ENCODE results near the gene LPP.

Gene LPP

DNA sequence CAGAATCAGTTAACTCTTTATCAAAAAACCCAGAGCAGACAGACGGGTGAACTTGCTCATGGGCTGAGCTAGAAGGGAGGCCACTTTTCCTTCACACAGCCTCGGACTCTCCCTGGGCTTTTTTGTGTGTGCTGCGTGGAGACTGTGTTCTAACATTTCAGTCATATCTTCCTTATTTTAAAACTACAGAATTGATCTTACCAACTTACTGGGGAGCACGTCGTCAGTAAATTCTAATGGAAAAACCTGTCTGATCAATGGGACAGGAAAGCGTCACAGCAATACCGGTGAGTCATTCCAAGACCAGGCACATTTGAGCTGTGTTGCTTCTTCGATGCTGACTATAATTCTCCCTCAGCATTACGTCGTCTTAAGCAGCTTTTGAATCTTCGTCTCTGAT lies 145.1 kb downstream of the LPP start:
- DNase-seq (ENCODE audit: low spot score) = no peak

DNA sequence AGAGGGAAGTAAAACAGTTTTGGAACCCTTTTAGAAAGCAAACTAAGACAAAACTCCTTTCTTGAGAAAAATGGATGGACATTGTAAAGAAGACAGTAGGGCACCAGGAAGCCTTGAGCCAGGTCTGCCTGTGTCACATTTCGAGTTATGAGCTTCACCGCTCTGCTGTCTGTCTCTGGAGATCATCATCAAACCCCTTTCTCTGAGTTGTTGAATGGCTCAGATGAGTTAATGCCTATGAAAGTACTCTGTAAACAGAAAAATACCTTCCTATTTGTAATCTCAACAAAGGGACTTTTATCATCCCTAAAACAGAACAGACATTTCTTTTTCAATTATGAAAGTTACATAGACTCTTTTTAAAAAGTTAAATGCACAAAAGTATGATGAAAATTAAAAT lies 145.8 kb downstream of the LPP start:
- DNase-seq (ENCODE audit: low spot score) = no peak

DNA sequence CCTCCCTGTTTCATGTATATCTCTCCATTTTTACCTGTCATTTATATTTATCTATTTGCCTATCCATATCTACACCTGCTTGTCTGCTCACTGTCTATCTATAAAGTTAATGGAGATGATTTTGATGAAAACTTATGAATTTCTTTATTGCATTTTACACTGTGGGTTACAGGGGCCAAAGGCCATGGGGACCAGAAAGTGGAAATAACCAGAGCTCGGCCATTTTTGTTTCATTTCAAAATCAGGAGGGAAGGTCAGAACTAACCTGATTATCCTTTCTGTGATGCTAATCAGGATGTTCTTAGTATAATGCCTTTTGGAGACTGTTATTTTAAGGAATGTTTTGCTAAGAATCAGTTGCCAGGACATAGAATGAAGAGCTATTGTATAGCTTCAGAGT lies 147.2 kb downstream of the LPP start:
- no peak for DNase-seq (ENCODE audit: low spot score)

DNA sequence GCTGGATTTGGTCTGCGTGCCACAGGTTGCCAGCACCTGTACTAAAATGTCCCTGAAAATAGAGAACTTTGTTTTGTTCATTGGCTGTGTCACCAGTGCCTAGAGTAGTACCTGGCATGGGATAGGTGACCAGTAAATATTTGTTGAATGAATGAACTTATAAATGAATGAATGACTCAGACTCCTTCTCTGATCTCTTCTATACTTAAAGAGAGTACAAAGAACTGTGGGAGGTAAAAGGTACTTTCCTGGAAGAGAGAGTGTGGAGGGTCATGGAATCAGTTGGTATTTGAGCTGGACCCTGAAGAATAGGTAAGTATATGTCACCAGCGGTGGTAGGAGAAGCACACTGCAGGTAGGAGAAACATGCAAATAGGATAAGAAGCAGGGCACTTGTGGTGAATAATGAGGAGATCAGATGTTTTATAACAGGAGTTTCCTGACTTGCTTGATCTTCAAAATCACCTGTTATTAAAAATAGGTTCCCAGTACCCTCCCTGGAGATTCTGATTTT lies 149.4 kb downstream of the LPP start:
- no peak for DNase-seq (ENCODE audit: low spot score)

DNA sequence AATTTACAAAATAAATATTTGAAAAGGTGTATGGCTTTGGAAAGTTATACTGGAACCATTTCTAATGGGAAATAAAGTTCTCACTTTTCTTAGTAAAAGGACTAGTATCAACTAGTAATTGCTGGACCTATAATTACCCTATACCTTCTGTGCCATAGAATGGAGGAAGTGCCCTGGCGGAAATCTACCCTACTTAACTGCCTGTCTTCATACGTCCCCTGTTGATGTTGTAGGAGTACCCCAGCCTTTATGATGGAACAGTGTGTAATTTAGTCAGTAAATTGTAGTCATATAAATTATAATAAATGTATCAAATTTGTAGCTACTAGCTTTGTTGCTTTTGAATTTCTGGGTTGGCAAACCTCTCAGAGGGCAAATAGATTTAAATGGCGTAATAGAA lies 149.9 kb downstream of the LPP start:
- DNase-seq (ENCODE audit: low spot score) = no peak

DNA sequence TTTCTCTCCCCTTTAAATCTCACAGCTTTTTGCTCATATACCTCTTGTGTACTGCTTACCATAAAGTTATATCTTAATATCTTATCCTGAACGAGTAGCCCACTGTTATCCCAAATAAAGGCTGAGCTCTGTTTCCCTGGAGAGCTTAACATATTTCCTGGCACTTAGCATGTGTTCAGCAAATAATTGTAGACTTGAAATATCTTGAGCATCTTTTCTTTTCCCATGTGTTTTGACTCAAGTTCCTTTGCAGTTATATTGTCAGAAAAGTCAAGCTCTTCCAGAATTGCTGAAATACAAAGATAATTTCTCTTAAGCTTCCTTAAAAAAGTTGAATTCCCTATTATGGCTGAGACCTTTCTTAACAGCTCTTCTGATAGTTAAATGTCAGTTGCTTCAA lies 150.5 kb downstream of the LPP start:
- DNase-seq (ENCODE audit: low spot score) = no peak

DNA sequence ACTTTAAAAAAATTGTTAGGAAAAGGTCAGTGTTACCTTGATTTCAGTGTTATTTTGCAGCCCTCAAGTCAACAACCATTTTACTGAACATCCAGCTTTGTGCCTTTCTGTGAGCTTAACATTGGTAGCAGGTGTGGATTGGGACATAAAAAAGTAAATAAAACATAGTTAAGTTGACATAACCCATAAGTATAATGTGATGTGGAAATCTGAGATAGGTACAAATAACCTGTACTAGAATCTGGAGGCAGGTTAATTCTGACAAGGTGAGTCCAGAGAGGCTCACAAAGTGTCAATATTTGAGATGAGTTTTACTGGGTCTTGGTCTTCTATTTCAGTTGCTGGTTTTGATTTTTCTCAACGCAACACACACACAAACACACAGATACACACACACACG lies 151.3 kb downstream of the LPP start:
- DNase-seq (ENCODE audit: low spot score) = no peak

DNA sequence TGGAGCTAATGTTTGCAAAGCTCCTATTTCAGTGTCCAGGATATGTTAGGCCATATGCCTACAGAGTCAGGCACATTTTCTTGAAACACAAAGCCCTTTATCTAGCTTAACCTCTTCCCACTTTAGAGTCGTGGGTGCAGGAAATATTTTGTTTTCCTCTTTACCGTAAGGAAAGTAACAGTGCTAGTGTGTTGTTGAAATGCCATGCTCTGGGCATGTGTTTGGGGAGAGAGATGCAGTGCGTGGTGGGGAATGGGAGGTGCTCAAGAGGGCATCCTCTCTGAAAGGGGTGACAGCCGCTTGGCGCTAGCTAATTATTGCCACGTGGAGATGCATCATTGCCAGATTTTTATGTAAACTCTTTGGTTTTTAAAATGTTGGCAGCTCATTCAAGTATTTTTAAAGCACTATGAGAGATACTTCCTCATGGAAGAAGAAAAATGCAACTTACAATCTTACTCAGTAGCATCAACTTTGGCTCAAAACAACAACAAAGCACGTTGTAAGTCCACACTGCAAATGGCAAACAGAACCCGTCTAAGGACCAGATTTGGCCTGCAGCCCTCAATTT lies 152.6 kb downstream of the LPP start:
- no peak for DNase-seq (ENCODE audit: low spot score)

DNA sequence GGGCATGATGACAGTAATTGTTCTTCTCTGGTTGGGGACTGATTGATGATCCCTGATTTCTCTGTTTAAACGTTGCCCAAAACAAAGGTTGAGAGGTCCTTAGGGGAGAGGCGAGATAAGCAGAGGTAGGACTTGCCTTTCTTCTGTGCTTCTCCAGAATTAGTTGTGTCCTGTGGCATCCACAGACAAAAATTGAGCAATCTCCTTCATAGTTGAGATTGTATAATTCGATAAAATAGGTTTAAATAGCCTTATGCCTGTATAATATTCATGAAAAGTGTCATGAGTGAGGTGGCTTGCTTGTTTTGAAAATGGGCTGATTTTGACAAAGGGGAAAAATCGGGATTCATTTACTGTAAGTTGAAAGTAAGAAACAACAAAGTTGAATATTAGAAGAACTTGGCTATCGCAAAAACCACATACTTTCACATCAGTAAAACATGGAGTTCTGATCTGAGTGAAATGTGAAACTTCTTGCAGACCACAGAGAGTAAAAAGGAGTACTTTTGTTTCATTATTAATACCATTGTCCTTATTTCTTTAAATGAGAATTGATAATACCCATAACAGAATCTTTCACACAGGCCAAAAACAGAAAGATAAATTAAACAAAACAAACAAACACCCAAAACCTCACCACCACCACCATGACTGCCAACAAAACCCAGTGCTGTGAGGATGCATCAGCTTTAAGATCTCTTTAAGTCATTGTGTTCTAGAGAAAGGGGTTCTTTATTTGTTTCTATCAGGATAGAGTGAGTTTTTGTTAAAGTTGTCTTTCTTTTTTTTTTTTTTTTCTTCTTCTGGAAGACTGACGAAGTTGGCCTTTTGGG lies 155.7 kb downstream of the LPP start:
- no peak for DNase-seq (ENCODE audit: low spot score)

DNA sequence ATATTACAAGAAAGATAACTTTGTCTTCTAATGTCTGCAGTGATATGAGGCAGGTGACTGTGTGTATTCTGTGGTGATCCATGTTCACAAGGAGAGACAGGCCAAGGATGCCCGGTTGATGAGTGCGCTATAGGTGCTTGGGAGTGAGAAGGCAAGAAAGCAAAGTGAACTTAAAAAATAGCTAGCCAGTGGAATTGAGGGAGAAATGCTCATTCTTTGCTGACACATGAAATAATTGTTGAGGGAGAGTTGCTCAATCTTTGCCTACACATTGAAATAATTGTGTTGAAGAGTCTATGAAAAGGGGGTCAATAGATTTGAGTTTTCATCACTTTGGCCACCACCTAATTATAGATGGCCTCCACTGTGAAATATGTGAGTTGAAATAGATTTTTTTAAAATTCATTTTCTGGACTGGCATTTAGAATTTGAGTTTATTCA lies 156.3 kb downstream of the LPP start:
- DNase-seq (ENCODE audit: low spot score) = no peak

DNA sequence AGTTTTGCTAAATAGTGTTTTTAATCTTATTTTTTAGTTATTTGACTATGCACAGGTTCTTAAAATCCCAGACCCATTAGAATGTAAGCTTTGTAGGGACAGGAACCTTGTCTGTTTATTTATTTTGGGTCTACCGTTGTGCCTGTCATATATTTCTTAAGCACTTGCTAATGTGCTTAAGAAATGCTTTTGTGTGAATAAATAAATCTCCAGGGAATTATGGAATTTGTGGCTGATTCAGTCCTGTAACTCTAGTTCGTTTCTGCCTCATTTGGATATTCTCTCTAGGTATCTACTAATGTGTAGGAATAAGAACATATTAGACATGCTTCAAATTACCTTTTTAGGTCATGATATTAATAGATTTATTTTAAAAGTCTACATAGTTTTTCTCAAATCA lies 161.6 kb downstream of the LPP start:
- DNase-seq (ENCODE audit: low spot score) = no peak

DNA sequence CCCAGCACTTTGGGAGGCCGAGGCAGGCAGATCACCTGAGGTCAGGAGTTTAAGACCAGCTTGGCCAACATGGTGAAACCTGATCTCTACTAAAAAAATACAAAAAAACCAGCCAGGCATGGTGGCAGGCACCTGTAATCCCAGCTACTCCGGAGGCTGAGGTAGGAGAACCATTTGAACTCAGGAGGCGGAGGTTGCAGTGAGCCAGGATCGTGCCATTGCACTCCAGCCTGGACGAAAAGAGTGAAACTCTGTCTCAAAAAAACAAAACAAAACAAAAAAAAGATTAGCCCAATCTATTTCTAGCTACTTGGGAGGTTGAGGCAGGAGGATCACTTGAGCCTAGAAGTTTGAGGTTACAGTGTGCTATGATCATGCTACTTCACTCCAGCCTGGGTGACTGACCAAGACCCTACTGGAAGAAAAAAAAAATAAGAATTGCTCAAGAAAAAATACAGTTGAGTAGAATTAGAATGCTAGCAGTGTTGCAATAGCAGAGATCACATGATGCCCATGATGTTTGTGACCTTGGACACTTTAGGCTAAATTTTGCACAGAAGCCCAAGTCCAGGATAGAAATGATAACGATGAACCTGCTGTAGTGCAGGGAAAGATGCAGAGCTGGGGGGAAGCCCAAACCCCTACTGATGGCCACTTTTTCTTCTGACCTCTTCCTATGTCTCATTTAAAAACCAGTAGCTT lies 162.2 kb downstream of the LPP start:
- DNase-seq (ENCODE audit: low spot score) = no peak

DNA sequence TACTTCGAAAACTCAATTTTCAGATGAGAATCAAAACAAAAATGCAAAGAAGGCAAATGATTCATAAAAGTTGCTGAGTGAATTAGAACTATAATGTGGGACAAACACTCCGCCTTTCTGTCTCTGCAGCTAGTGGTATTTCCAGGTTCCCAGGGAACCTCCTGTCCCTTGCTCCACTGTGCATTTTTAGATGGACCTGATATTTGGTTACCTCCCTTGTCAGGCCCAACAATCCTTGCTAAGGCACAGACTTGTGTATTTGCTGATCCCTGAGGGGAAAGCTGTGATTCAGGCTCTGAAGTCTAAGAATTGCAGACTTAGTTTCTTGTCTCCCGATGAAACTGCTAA lies 162.7 kb downstream of the LPP start:
- no peak for DNase-seq (ENCODE audit: low spot score)

DNA sequence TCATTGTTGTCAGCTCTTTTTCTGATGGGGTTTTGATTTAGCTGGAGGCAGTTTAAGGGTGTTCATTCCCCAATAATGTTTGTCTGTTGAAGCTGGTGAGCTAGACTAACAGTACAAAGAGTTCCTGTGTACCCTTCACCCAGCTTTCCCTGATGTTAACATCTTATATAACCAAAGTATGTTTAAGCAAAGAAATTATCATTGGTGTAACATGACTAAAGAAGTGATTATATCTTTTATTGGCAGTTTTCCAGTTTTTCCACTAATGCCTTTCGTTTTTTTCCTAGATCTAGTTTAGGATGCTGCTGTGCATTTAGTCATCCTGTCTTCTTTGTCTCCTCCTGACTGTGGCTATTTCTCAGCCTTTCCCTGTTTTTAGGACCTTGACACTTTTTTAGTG lies 165.6 kb downstream of the LPP start:
- no peak for DNase-seq (ENCODE audit: low spot score)

DNA sequence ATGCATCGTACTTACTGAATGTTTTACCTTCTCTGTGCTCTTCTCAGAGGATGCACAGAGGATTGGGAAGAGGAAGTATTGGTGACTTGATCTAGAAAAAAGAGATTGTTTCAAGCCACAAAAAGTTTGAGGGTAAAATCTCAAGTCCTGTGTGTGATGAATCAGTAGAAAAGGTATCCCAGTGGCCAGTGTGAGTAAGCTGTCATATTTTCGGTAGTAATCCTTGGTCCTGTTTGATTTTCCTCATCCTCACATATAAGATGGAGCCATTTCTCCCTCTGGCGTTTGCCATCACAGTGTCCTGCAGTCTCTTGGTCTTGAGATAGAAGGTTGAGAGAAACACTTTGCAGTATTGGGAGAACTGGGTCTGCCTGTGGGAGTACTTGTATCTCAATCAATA lies 166.8 kb downstream of the LPP start:
- DNase-seq (ENCODE audit: low spot score) = no peak

DNA sequence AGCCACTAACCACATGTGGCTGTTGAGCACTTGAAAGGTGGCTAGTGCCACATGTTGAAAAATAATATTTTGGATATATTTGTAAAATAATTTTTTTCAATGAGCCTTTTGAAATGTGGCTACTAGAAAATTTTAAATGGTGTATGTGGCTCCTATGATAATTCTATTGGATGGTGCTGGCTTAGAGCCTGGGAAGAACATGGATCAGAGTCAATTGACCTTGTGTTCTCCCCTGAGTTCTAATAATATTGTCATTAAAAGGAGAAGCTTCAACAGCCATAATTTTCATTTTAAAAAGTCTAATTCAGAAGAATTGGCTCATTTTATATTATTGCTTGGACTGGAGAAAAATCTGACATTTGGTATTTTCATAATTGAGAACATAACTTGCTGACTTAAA lies 167.3 kb downstream of the LPP start:
- DNase-seq (ENCODE audit: low spot score) = no peak

DNA sequence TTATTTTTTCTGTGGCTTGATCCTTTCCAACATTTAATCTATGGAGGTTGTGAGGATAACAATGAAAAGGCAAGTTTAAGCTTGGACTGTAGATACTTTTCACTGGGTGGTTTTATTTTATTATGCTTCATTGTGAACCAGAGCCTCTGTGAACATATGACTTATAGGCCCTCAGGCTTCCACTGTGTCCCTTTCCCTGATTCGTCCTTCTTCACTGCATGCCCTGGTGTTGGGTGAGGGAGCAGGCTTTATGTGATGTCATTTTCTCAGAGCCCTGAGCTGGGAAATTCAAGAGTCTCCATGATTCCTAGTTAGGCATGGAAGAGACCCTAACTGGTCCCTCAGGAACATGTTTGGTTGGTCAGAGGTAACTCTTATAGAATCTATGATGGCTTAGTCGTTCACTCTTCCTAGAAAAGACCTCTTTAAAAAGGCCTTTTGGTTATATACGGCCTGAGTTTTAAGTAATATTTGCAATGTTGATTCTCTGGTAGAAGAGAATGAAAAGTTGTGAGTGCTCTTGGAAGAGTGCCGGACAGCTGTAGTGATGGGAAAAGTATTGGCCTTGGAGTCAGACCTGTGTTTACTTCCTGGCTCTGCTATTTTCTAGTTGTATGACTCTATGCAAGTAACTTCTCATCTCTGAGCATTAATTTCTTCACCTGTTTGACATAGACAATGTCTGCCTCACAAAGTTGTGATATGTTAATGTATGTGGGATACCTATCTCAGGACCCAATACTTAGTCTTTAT lies 168.4 kb downstream of the LPP start:
- DNase-seq (ENCODE audit: low spot score) = no peak

DNA sequence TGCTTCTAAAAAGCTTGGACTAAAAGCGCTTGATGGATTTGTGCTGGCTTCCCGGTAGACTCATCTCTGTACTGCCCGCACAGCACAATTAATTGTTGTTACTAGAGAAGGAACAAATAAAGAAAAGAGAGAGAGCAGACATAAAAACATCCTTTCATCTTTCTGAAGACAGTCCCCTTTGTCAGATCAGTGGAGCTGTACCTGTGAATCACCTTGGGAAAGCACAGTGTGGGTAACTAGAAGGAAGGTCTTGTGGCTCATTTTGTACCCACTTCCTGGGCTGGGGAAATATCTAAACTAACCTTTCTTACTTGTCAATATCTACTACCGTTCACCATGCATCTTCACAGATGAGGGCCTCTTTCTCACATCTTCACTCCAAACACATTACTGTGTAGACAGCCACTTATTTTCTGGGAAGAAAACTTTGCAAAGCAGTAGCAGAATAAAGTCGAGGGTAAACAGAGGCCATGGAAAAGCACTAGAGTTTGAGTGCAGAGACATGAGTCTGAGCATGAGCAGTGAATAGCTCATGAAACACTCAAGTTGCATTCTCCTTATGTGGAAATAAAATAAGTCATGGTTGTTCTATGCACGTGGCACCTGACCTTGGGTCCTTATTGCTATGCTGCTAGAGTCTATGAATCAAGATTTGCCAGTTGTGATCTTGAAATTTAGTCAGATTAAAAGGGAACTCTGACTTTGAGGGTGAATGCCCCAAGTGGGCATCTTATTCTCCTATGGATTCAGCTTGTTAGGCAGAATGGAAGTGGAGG lies 169.3 kb downstream of the LPP start:
- DNase-seq (ENCODE audit: low spot score) = no peak

DNA sequence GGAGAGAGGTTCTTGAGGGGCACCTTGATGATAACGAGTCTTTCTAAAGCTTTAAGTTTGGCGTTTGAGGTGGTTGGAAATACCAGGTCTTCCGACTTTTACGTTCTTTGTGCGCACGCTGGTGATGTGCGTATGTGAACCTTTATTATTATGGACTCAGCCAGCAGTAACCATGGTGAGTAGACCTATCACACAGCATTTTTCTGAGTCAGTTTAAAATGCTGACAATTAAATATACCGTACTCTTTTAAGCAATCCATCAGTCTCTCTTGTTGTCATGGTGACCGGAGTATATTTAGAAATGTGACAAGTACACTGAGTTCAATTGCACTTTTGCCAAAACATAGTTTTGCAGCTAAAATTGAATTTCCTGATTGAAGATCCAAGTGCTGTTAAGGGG lies 172.2 kb downstream of the LPP start:
- DNase-seq (ENCODE audit: low spot score) = peak; percentile 50

DNA sequence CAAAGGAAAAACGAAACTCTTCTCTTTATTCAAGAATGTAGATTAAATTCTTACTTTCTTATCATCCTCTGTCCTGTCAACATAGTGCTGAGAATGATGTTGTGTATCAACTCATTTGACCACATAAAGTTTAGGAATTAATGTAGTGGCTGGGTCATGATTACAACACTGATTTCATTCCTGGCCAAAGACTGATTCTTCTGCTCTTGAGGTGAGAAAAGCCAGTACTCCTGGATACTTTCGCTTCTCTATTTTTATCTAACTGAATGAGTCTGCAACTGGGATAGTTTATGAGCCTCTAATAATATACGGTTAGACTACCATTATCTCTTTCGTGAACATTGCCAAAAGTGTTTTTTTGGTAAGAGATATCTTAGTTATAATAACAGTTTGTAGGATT lies 173.0 kb downstream of the LPP start:
- DNase-seq (ENCODE audit: low spot score) = no peak

DNA sequence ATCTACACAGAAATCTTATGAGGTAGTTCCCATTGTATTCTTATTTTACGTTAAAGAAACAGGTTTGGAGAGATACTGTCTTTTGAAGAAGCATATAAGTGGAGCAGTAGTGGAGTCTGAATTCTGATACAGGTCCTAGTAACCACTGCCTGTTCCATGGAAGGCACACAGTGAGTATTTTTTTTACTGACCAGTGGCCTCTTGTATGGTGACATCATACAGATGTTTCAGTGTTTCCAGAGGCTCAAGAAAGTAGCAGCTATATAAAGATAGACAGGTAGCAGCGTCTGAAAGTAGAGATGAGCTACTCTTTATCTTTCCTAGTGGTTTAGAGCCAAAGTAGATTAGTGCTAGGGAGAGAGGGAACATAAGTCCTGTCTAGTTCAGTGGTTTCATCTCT lies 173.5 kb downstream of the LPP start:
- DNase-seq (ENCODE audit: low spot score) = no peak

DNA sequence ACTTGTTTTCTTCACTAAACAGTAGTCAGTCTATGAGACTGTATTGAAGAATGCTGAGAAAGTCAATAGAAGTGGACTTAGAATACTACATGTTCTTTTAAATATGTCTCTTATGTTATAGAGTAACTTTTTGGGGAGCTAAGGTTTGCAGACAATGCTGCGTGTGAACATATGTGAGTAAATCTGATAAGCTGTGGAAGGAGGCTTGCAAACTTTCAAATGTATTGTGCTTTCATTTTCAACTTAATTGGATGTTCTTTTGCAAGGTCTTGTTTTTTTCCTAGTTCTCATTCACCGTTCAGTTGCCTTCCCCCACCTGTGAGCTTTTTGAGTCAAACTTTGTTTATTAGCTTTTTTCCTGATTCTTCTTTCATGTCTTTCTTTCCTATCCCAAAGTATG lies 176.2 kb downstream of the LPP start:
- no peak for DNase-seq (ENCODE audit: low spot score)

Measured in Ammon's horn (tissue), 1 donor.